Epithelial cell of prostate (primary cell): Measurements from ENCODE around the gene LRIG1.

Source experiments
- DNase-seq: peaks from one replicate; pipeline ENCODE4 v3.0.0-alpha.2; 2011; ENCODE audit warnings: low read depth, low spot score
- H3K27ac ChIP-seq: fragments of 450-650 bp; 2 replicates; pipeline ENCODE4 v1.5.1; 2017; ENCODE audit warnings: mild to moderate bottlenecking

LRIG1 gene

GRCh38 chr3:66504850-66505641, 4.2 kb upstream of the LRIG1 start:
- DNase-seq = no peak
- no peak overlapping the region for H3K27ac ChIP-seq

- DNase-seq = no peak
- H3K27ac ChIP-seq = no peak overlapping the region
Measured at GRCh38 chr3:66502981-66503380, 2.2 kb upstream of the LRIG1 start.

GRCh38 chr3:66502245-66502874, 1.5 kb upstream of the LRIG1 start:
- DNase-seq = no peak
- H3K27ac ChIP-seq = no peak overlapping the region

GRCh38 chr3:66501483-66502244, 842 bp upstream of the LRIG1 start:
- H3K27ac ChIP-seq = no peak overlapping the region
- no peak for DNase-seq

- peak overlapping the region; percentile 36 for H3K27ac ChIP-seq
- DNase-seq = no peak
Measured at GRCh38 chr3:66499881-66500575, 794 bp downstream of the LRIG1 start.

GRCh38 chr3:66498687-66499621, 1.9 kb downstream of the LRIG1 start:
- no peak for DNase-seq
- no peak overlapping the region for H3K27ac ChIP-seq

GRCh38 chr3:66497985-66498671, 2.7 kb downstream of the LRIG1 start:
- no peak overlapping the region for H3K27ac ChIP-seq
- no peak for DNase-seq

GRCh38 chr3:66497288-66497984, 3.4 kb downstream of the LRIG1 start:
- H3K27ac ChIP-seq = no peak overlapping the region
- no peak for DNase-seq

- no peak for DNase-seq
- H3K27ac ChIP-seq = no peak overlapping the region
Measured at GRCh38 chr3:66496746-66497145, 4.1 kb downstream of the LRIG1 start.

GRCh38 chr3:66496301-66496700, 4.5 kb downstream of the LRIG1 start:
- H3K27ac ChIP-seq = no peak overlapping the region
- no peak for DNase-seq

GRCh38 chr3:66495668-66496045, 5.2 kb downstream of the LRIG1 start:
- DNase-seq = no peak
- H3K27ac ChIP-seq = no peak overlapping the region

- DNase-seq = no peak
- H3K27ac ChIP-seq = no peak overlapping the region
Measured at GRCh38 chr3:66494959-66495667, 5.7 kb downstream of the LRIG1 start.

GRCh38 chr3:66493458-66494099, 7.2 kb downstream of the LRIG1 start:
- H3K27ac ChIP-seq = no peak overlapping the region
- no peak for DNase-seq

GRCh38 chr3:66492672-66493071, 8.2 kb downstream of the LRIG1 start:
- peak; percentile 39 for DNase-seq
- H3K27ac ChIP-seq = no peak overlapping the region

- no peak for DNase-seq
- no peak overlapping the region for H3K27ac ChIP-seq
Measured at GRCh38 chr3:66492071-66492470, 8.8 kb downstream of the LRIG1 start.

- no peak overlapping the region for H3K27ac ChIP-seq
- no peak for DNase-seq
Measured at GRCh38 chr3:66490984-66491383, 9.8 kb downstream of the LRIG1 start.

GRCh38 chr3:66490214-66490613, 10.6 kb downstream of the LRIG1 start:
- no peak for DNase-seq
- no peak overlapping the region for H3K27ac ChIP-seq
